K562 (cell line): ENCODE measurements around the gene MRPL55. TPM values are rescaled to one million over a fixed set of nuclear protein-coding genes. Genes with fewer than 3 reads are reported as not detected.

ENCODE experiments used
- ATAC-seq: fragments of 200-7000 bp; cut with Tn5 transposase; 3 replicates; pipeline ENCODE4 v1.9.1; 2020; ENCODE audit warnings: moderate library complexity
- BruUV-seq: library from RNA; stranded (reverse); fragments of 400-500 nt; replicated peaks from 2 replicates; lab custom pipeline; 2021; lab: Mats Ljungman, UMichigan
- CTCF ChIA-PET: fragments of 300-600 bp; formaldehyde crosslinking; extraction: SDS; loops from one replicate; lab custom pipeline; 2021; ENCODE audit warnings: low intra/inter-chr PET ratio; lab: Yijun Ruan, JAX
- POLR2A ChIA-PET: fragments of 300-600, 350-650 bp; sonication (Branson Sonifier 250); formaldehyde crosslinking; extraction: SDS; loops from one replicate; lab custom pipeline; 2021; ENCODE audit warnings: antibody characterized with exemption, inconsistent platforms; lab: Yijun Ruan, JAX
- DNase-seq, 4 experiments: peaks; one replicate each; pipeline versions ENCODE4 v3.0.0 to v3.0.0-alpha.2; 2011 to 2018; ENCODE audit warnings: low spot score in 3 of 4, mixed read lengths in 3 of 4; ENCODE audit errors: extremely low read depth in 1 of 4
- FAIRE-seq: peaks from 2 replicates; lab custom pipeline; 2011; peaks lifted over from hg19 to GRCh38; lab: Jason Lieb, UNC
- H2AFZ ChIP-seq: 2 replicates; pipeline ENCODE4 v1.6.0; 2011; ENCODE audit warnings: low read depth, low read length, control low read depth, inconsistent platforms
- H3K27ac ChIP-seq: fragments of 200-600 bp; 3 replicates; pipeline ENCODE4 v1.8.0; 2011; ENCODE audit warnings: low read depth, mild to moderate bottlenecking, control low read depth, inconsistent platforms, low read length, moderate library complexity, mixed read lengths; ENCODE audit errors: extremely low read depth
- H3K27me3 ChIP-seq, 2 experiments: fragments of 300-600 bp in 1 of 2; 2 replicates in 1 of 2; 3 replicates in 1 of 2; pipeline versions ENCODE4 v1.6.0 to v1.8.0; 2011; ENCODE audit warnings: inconsistent platforms in 2 of 2, low read length in 2 of 2, mild to moderate bottlenecking in 1 of 2, mixed read lengths in 1 of 2, moderate library complexity in 1 of 2; ENCODE audit not compliant: control insufficient read depth in 2 of 2, insufficient read depth in 2 of 2
- H3K36me3 ChIP-seq: fragments of 300-600 bp; 3 replicates; pipeline ENCODE4 v1.8.0; 2011; ENCODE audit warnings: mild to moderate bottlenecking, low read length, inconsistent platforms; ENCODE audit not compliant: control insufficient read depth, insufficient read depth
- H3K4me1 ChIP-seq, 2 experiments: fragments of 200-600 bp in 1 of 2; replicated peaks in 1 of 2; 2 replicates in 1 of 2; 3 replicates in 1 of 2; pipeline versions ENCODE4 v1.5.1 to v1.8.0; 2011; ENCODE audit warnings: inconsistent platforms in 2 of 2, low read length in 2 of 2, mild to moderate bottlenecking in 1 of 2, mixed read lengths in 1 of 2, moderate library complexity in 1 of 2; ENCODE audit not compliant: control insufficient read depth in 2 of 2, insufficient read depth in 2 of 2
- H3K4me2 ChIP-seq: 2 replicates; pipeline ENCODE4 v1.6.1; 2011; ENCODE audit warnings: low read length, control low read depth, inconsistent platforms, mixed read lengths; ENCODE audit not compliant: insufficient read depth
- H3K4me3 ChIP-seq: fragments of 200-600 bp; sonication (generic), shearing (Covaris generic); 2 replicates; pipeline ENCODE4 v1.5.1; 2016; ENCODE audit warnings: control low read depth, inconsistent platforms
- H3K79me2 ChIP-seq: fragments of 200-600 bp; 3 replicates; pipeline ENCODE4 v1.8.0; 2011; ENCODE audit warnings: low read length, inconsistent platforms; ENCODE audit not compliant: control insufficient read depth, insufficient read depth
- H3K9ac ChIP-seq, 2 experiments: 2 replicates each; pipeline versions ENCODE4 v1.6.0 to v1.6.1; 2011; ENCODE audit warnings: low read depth in 2 of 2, low read length in 2 of 2, control low read depth in 1 of 2, inconsistent platforms in 1 of 2, mild to moderate bottlenecking in 1 of 2, mixed read lengths in 1 of 2; ENCODE audit not compliant: insufficient read depth in 1 of 2
- H3K9me1 ChIP-seq: one replicate; pipeline ENCODE4 v1.6.0; 2011; ENCODE audit warnings: inconsistent platforms, mild to moderate bottlenecking, low read length, moderate library complexity; ENCODE audit not compliant: control insufficient read depth, insufficient read depth
- H3K9me3 ChIP-seq: replicated peaks from 2 replicates; pipeline ENCODE4 v1.5.1; 2011; ENCODE audit warnings: low read depth, low read length, inconsistent platforms; ENCODE audit not compliant: control insufficient read depth, insufficient read depth
- H4K20me1 ChIP-seq: replicated peaks from 2 replicates; pipeline ENCODE4 v1.6.1; 2011; ENCODE audit warnings: low read length, inconsistent platforms, mixed read lengths; ENCODE audit not compliant: control insufficient read depth, insufficient read depth
- ADNP ChIP-seq: fragments of 200-800 bp; sonication (Bioruptor generic); IDR thresholded peaks from 2 replicates; pipeline ENCODE4 v1.6.1; 2016; ENCODE audit warnings: missing genetic modification characterization, missing compliant biosample characterization
- ARID3A ChIP-seq: IDR thresholded peaks from 2 replicates; pipeline ENCODE4 v1.6.1; 2012; ENCODE audit warnings: low read depth, low read length, improper control_type of control experiment, borderline replicate concordance
- HNRNPUL1 ChIP-seq: fragments of 200-400 bp; formaldehyde crosslinking; IDR thresholded peaks from 2 replicates; pipeline ENCODE4 v1.6.1; 2017; ENCODE audit warnings: low read length
- MAFK ChIP-seq: IDR thresholded peaks from 2 replicates; pipeline ENCODE4 v1.6.1; 2011; ENCODE audit warnings: low read length, improper control_type of control experiment
- MCM7 ChIP-seq, 2 experiments: fragments of 450-650 bp; IDR thresholded peaks; 2 replicates each; pipeline ENCODE4 v1.6.1; 2016 to 2018
- MTA2 ChIP-seq: fragments of 450-650 bp; IDR thresholded peaks from 2 replicates; pipeline ENCODE4 v1.6.1; 2016; ENCODE audit warnings: low read depth
- MYC ChIP-seq, 2 experiments: fragments of 250-450 bp in 1 of 2; sonication (Bioruptor Pico) in 1 of 2; IDR thresholded peaks; 2 replicates each; pipeline versions ENCODE4 v1.5.1 to v1.6.1; 2012 to 2021; ENCODE audit warnings: low read depth in 2 of 2, borderline replicate concordance in 1 of 2, improper control_type of control experiment in 1 of 2, low read length in 1 of 2, mild to moderate bottlenecking in 1 of 2, moderate library complexity in 1 of 2
- NCOR1 ChIP-seq: fragments of 450-650 bp; IDR thresholded peaks from 2 replicates; pipeline ENCODE4 v1.6.1; 2016; ENCODE audit warnings: mild to moderate bottlenecking, moderate library complexity
- PATZ1 ChIP-seq: fragments of 250-450 bp; sonication (Bioruptor Pico); IDR thresholded peaks from 2 replicates; pipeline ENCODE4 v1.5.0; 2020; ENCODE audit warnings: mild to moderate bottlenecking, borderline replicate concordance
- SMAD1 ChIP-seq: fragments of 150-350 bp; IDR thresholded peaks from 2 replicates; pipeline ENCODE4 v1.6.1; 2014; ENCODE audit warnings: low read length, low read depth; ENCODE audit not compliant: partially characterized antibody
- SMARCC2 ChIP-seq: fragments of 450-650 bp; IDR thresholded peaks from 2 replicates; pipeline ENCODE4 v1.6.1; 2017; ENCODE audit warnings: antibody characterized with exemption, moderate library complexity, mild to moderate bottlenecking, low read depth
- ZFX ChIP-seq: sonication (generic); formaldehyde crosslinking; IDR thresholded peaks from 2 replicates; pipeline ENCODE4 v1.8.0; 2022; ENCODE audit warnings: mild to moderate bottlenecking, missing genetic modification reagents, moderate library complexity
- ZNF184 ChIP-seq: sonication (generic); formaldehyde crosslinking; IDR thresholded peaks from 2 replicates; pipeline ENCODE4 v1.5.0; 2020; ENCODE audit warnings: missing genetic modification reagents
- ZNF778 ChIP-seq: fragments of 450-650 bp; formaldehyde crosslinking; IDR thresholded peaks from 2 replicates; pipeline ENCODE4 v1.4.0; 2020; ENCODE audit warnings: mild to moderate bottlenecking, moderate library complexity
- WGBS: fragments of 100-300 bp; shearing (Covaris generic); methylation state at CpG from one replicate; pipeline ENCODE4 v1.1.6; 2016; ENCODE audit warnings: low coverage, mixed read lengths; ENCODE audit not compliant: insufficient coverage; ENCODE audit errors: missing lambda C conversion rate; 5-methylcytosine and 5-hydroxymethylcytosine counted together
- in situ Hi-C: fragments of 300-500 bp; cut with MboI; formaldehyde crosslinking; loops from 4 replicates; pipeline ENCODE4 v1.15.0; 2018; ENCODE audit warnings: inconsistent platforms, mixed read lengths
- intact Hi-C: fragments of 100-400 bp; cut with micrococcal nuclease; formaldehyde crosslinking; loops from 2 replicates; pipeline ENCODE4 v1.14.2; 2022
- polyA plus RNA-seq, 8 experiments: library from polyadenylated mRNA; depleted of rRNA in 4 of 8; stranded (reverse) in 5 of 8; unstranded in 3 of 8; fragments of >200 nt; fragmentation: Nextera tagmentation in 2 of 8; fragmentation: Illumina TruSeq in 1 of 8; extraction: Ambion mirVana in 2 of 8; extraction: Trizol in 1 of 8; gene quantifications; 2 replicates each; pipeline versions ENCODE4 v1.2.1 to v1.2.3, GENCODE V29; 2011 to 2014; ENCODE audit warnings: inconsistent platforms in 1 of 8, missing spikeins in 1 of 8
- total RNA-seq, 7 experiments: library from RNA; depleted of rRNA in 6 of 7; stranded (reverse); fragments of >200 nt in 6 of 7; fragmentation: Illumina TruSeq in 2 of 7; extraction: Trizol in 2 of 7; gene quantifications; 2 replicates each; pipeline versions ENCODE4 v1.2.1 to v1.2.3, GENCODE V29; 2011 to 2021; ENCODE audit warnings: low replicate concordance in 1 of 7

The MRPL55 gene
- total and polyA plus RNA-seq, 9 of the 15 experiments (the other 6 are each of a cell fraction or from before 2014, with no cell fraction given) = 34.9 to 228 (median 81.0) TPM

GRCh38 chr1:228092342-228093049 is 16.6 kb downstream of the MRPL55 start (continued):
- TF ChIP-seq ZNF778 (CRISPR knock-in tag) (no peak), MCM7 (IDR thresholded peaks at IDR 0.05) (no peak)

GRCh38 chr1:228091084-228091483 is 18.0 kb downstream of the MRPL55 start:
- no peak overlapping the region for H3K27ac ChIP-seq
- no peak overlapping the region for H3K9ac ChIP-seq
- peaks cover 100% of the 10 kb centered on the region for H3K79me2 ChIP-seq
- ATAC-seq = no peak
- peaks cover 94% of the 10 kb centered on the region for H4K20me1 ChIP-seq
- no peak overlapping the region for H3K4me3 ChIP-seq
- H3K36me3 ChIP-seq = peaks cover 93% of the 10 kb centered on the region
- peaks cover 25 to 30% of the 10 kb centered on the region in 2 experiments; a peak in 4 of 5 replicates for H3K4me1 ChIP-seq
- no peaks in the 10 kb centered on the region for H3K27me3 ChIP-seq
- H2AFZ ChIP-seq = no peak overlapping the region
- in situ Hi-C loops (no loop called here), intact Hi-C loops (no loop called here)
- no TSS peak for BruUV-seq
- no peak for FAIRE-seq
- ChIA-PET POLR2A (interaction anchor here (0.9 to 7.1 kb wide), 6 partner anchors 8 to 43 kb away, joined by 3 to 92 read pairs (median 8); partner anchors contain the start of gene ARF1), CTCF (no interaction called here)
- peaks cover 17% of the 10 kb centered on the region for H3K9me3 ChIP-seq
- no peak for DNase-seq
- no peak overlapping the region for H3K4me2 ChIP-seq
- H3K9me1 ChIP-seq = peaks cover 33% of the 10 kb centered on the region
- 88% methylated on average over 4 of the region's 4 CpGs for WGBS
- TF ChIP-seq ZFX (CRISPR knock-in tag) = no peak
- no peak for TF ChIP-seq MYC (IDR thresholded peaks at IDR 0.05; ENCODE audit: low read depth, low read length)
- TF ChIP-seq MYC (CRISPR knock-in tag; IDR thresholded peaks at IDR 0.05; ENCODE audit: borderline replicate concordance, low read depth) = no peak
- no peak for TF ChIP-seq ADNP (tag)
- TF ChIP-seq SMARCC2 = no peak
- TF ChIP-seq ZNF184 (CRISPR knock-in tag) = no peak
- no peak for TF ChIP-seq NCOR1
- TF ChIP-seq SMAD1 = no peak
- TF ChIP-seq HNRNPUL1 = no peak
- no peak for TF ChIP-seq ARID3A
- no peak for TF ChIP-seq PATZ1
- TF ChIP-seq MTA2 = no peak
- TF ChIP-seq MAFK = no peak
